ENCODE data around the gene PORCN. TPM values are rescaled to one million over a fixed set of nuclear protein-coding genes. Genes with fewer than 3 reads are reported as not detected.
"Not testable (repeated sequence)": the region's sequence is repeated elsewhere in the genome, so short reads cannot be mapped to it uniquely, and the experiment has no call there.

Gene PORCN
- total RNA-seq, 4 donors from 2014 or later, result 8.4 to 16.9 (median 14.1) TPM

DNA sequence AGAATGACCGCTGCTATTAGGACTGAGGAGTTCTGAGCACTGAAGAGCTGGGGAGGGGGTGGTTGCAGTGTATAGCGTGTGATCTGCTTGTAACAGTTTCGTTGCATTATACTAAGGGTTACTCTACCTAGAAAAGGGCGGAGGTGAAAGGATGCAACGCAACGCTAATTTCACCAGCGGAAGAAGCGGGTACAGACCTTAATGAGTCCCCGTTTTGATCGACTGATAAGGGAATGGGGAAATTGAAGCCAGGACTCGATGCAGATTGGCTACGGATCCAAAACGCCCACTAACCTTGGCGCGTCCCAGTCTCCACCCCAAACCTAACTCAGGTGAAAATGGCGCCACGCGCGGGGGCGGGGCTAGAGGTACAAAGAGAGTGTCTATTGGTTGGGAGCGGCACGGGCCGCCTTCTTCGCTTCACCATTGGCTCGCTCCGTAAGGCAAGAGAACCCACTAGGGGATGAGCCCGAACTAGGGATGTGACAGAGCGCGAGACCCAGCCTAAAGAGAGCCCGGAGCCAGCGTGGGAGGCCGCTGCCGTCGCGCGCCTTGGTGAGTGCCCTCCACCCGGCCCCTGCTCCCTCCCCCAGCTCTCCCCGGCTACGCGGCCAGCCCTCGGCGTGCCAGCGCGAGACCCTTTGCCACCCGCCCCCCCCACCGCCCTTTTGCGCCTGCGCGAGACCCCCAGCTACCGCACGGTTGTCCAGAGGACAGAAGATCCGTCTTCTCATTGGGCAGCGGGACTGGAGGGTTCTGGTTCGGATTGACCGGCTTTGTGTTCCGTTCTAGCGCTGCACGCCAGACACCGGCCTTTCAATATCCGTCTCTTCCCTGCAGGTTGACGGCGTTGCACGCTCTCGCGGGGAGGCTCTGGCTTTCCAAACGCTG is 12.8 kb downstream of the PORCN start, which contains the start of gene EBP:
TSS of gene EBP (plus strand) at position 456 of the 891 bp plus-strand sequence. CDS start 1,964 bp downstream, outside the sequence.
- peak; percentile 95 for ATAC-seq (ENCODE audit: low FRiP score)
- DNase-seq (ENCODE audit: low spot score), result peak; percentile 74
- TF ChIP-seq, protein P1, sequence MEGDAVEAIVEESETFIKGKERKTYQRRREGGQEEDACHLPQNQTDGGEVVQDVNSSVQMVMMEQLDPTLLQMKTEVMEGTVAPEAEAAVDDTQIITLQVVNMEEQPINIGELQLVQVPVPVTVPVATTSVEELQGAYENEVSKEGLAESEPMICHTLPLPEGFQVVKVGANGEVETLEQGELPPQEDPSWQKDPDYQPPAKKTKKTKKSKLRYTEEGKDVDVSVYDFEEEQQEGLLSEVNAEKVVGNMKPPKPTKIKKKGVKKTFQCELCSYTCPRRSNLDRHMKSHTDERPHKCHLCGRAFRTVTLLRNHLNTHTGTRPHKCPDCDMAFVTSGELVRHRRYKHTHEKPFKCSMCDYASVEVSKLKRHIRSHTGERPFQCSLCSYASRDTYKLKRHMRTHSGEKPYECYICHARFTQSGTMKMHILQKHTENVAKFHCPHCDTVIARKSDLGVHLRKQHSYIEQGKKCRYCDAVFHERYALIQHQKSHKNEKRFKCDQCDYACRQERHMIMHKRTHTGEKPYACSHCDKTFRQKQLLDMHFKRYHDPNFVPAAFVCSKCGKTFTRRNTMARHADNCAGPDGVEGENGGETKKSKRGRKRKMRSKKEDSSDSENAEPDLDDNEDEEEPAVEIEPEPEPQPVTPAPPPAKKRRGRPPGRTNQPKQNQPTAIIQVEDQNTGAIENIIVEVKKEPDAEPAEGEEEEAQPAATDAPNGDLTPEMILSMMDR (IDR thresholded peaks at IDR 0.05), result no peak

DNA sequence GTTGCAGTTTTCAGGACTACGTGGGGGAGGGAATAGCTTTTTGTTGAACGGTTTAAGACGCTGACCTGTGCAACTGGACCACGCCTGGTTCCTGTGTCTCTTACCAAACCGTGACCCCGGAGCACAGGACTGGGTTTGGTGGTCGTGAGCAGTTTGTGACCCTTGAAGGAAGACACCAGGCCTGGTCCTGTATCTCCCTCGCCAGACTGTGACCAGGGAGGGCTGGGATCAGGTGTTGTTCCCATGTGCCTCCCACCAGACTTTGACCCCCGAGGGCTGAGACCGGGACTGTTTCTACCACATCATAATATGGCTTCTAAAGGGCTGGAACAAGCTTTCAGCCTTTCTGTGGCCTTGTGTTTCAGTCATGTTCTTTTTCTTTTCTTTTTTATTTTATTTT is 13.5 kb downstream of the PORCN start:
- DNase-seq (ENCODE audit: low spot score), result no peak
- no peak for ATAC-seq (ENCODE audit: low FRiP score)
- TF ChIP-seq, protein P1 (IDR thresholded peaks at IDR 0.05), result no peak

DNA sequence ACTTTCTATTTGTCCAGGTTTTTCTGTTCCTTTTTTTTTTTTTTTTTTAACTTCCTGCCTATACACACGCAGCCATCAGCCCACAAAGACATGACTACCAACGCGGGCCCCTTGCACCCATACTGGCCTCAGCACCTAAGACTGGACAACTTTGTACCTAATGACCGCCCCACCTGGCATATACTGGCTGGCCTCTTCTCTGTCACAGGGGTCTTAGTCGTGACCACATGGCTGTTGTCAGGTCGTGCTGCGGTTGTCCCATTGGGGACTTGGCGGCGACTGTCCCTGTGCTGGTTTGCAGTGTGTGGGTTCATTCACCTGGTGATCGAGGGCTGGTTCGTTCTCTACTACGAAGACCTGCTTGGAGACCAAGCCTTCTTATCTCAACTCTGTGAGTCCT is 14.9 kb downstream of the PORCN start:
- ATAC-seq (ENCODE audit: low FRiP score) (no peak), DNase-seq (ENCODE audit: low spot score) (no peak)
- TF ChIP-seq, protein P1 (IDR thresholded peaks at IDR 0.05), result no peak

DNA sequence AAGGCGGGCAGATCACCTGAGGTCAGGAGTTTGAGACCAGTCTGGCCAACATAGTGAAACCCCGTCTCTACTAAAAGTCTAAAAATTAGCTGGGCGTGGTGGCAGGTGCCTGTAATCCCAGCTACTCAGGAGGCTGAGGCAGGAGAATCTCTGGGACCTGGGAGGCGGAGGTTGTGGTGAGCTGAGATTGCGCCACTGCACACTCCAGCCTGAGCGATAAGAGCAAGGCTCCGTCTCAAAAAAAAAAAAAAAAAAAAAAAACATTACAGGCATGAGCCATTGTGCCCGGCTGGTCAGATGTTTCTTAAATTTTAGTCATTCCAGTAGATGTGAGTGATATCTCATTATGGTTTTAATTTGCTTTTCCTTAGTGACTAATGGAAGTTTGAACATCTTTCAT is 17.1 kb downstream of the PORCN start:
- ATAC-seq (ENCODE audit: low FRiP score); DNase-seq (ENCODE audit: low spot score): not testable (repeated sequence)

DNA sequence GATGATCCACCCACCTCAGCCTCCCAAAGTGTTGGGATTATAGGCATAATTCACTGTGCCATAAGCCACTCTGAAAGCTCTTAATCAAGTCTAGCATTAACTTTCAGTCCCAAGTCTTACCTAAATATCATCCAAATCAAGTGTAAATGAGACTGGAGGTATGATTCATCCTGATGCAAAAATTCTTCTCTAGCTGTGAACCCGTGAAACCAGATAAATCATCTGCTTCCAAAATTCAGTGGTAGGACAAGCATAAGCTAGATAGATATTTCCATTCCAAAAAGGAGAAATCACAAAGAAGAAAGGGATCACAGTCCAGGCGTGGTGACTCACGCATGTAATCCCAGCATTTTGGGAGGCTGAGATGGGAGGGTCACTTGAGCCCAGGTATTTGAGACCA is 21.9 kb downstream of the PORCN start:
- TF ChIP-seq, protein P1 (IDR thresholded peaks at IDR 0.05), result no peak
- DNase-seq (ENCODE audit: low spot score), result no peak
- no peak for ATAC-seq (ENCODE audit: low FRiP score)

DNA sequence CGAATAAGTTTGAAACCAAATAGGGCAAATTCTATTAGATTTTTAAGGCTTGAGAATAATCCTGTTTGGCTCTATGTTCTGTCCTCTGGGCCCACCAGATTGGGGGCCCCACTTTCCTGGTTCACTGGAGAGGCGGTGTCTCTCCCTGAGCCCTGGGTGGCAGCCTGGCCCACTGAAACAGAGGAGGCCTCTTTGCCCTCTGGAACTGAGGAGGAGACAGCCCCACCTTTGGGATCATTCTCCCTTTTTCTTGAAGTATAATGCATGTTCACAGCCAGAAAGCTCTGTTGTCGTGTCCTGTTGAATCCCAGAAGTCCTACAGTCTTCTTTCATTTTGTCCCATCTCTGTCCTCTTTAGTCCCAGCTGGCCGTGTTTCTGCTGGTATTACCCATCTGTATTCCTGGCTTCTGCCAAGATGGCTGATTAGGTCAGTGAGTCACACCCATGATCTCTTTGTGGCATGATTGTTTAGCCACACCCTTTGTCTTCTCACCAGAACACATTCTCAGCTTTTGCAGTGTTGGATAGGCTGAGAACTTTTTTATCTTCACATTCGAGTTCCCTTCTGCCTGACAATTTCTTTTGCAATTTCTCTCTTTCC is 22.7 kb downstream of the PORCN start:
- TF ChIP-seq, protein P1 (IDR thresholded peaks at IDR 0.05), result no peak
- ATAC-seq (ENCODE audit: low FRiP score), result no peak
- DNase-seq (ENCODE audit: low spot score), result no peak

DNA sequence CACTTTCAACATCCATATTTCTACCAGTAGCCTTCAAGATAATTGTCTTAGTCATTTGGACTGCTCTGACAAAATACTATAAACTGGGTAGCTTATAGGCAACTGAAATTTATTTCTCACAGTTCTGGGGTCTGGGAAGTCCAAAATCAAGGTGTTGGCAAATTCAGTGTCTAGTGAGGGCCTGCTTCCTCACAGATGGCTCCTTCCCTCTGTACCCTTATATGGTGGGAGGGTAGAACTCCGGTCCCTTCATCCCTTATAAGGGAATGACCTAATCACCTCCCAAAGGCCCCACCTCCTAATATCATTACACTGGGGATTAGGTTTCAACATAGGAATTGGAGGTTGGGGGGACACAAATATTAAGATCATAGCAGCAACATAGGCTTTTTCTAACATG is 23.4 kb downstream of the PORCN start:
- TF ChIP-seq, protein P1 (IDR thresholded peaks at IDR 0.05), result no peak
- ATAC-seq (ENCODE audit: low FRiP score) (no peak), DNase-seq (ENCODE audit: low spot score) (no peak)
